Kidney (tissue), 14 donors: Measurements from ENCODE around the gene ACVR2B. TPM values are rescaled to one million over a fixed set of nuclear protein-coding genes. Genes with fewer than 3 reads are reported as not detected.

Experiments used
- DNase-seq, 5 donors: peaks; one replicate each; pipeline ENCODE4 v3.0.0-alpha.2; 2013 to 2020
- FAIRE-seq: peaks from 2 replicates; lab custom pipeline; 2012; peaks lifted over from hg19 to GRCh38; lab: Jason Lieb, UNC
- H3K27ac ChIP-seq, 2 donors: one replicate each; pipeline ENCODE4 v1.7.0; 2013; ENCODE audit warnings: low read depth in 2 of 2, low read length in 2 of 2, inconsistent platforms in 1 of 2
- H3K27me3 ChIP-seq: one replicate; pipeline ENCODE4 v1.7.1; 2013; ENCODE audit warnings: low read length, inconsistent platforms; ENCODE audit not compliant: control insufficient read depth, insufficient read depth
- H3K36me3 ChIP-seq, 3 donors: one replicate each; pipeline versions ENCODE4 v1.7.0 to v1.7.1; 2013; ENCODE audit warnings: low read length in 3 of 3, control low read depth in 1 of 3, inconsistent platforms in 1 of 3; ENCODE audit not compliant: insufficient read depth in 3 of 3, control insufficient read depth in 2 of 3
- H3K4me1 ChIP-seq, 3 donors: one replicate each; pipeline versions ENCODE4 v1.7.0 to v1.7.1; 2013; ENCODE audit warnings: low read length in 3 of 3, inconsistent platforms in 1 of 3, low read depth in 1 of 3; ENCODE audit not compliant: control insufficient read depth in 2 of 3, insufficient read depth in 2 of 3
- H3K4me3 ChIP-seq, 3 donors: one replicate each; pipeline versions ENCODE4 v1.7.0 to v1.8.1; 2013; ENCODE audit warnings: low read length in 3 of 3, control low read depth in 1 of 3, inconsistent platforms in 1 of 3
- H3K9ac ChIP-seq, 3 donors: one replicate each; pipeline versions ENCODE4 v1.7.0 to v1.7.1; 2013; ENCODE audit warnings: low read length in 3 of 3, control low read depth in 1 of 3, inconsistent platforms in 1 of 3
- H3K9me3 ChIP-seq, 3 donors: one replicate each; pipeline versions ENCODE4 v1.7.0 to v1.7.1; 2013; ENCODE audit warnings: low read length in 3 of 3, control low read depth in 1 of 3, inconsistent platforms in 1 of 3; ENCODE audit not compliant: control insufficient read depth in 2 of 3, insufficient read depth in 1 of 3
- intact Hi-C: fragments of 100-400 bp; cut with DNase I; formaldehyde crosslinking; loops from one replicate; pipeline ENCODE4 v1.11.1; 2022
- polyA plus RNA-seq: library from polyadenylated mRNA; stranded (reverse); fragments of 350-450 nt; fragmentation: Illumina TruSeq; extraction: RNeasy Lipid Tissue Mini Kit (QIAGEN cat#74804); gene quantifications from one replicate; pipeline ENCODE4 v1.2.3, GENCODE V29; 2014; ENCODE audit warnings: low read depth, low replicate concordance; ENCODE audit not compliant: insufficient read depth
- total RNA-seq: library from RNA; stranded (reverse); fragmentation: NEBNext Ultra II Directional; extraction: Animal tissue kit (Norgen Biotek cat#: 25700); gene quantifications from one replicate; pipeline ENCODE4 v1.2.1, GENCODE V29; 2021
- TF ChIP-seq, protein P1 (sequence below): IDR thresholded peaks from 3 replicates; pipeline ENCODE4 v1.5.1; 2012; ENCODE audit warnings: mild to moderate bottlenecking, moderate library complexity, borderline replicate concordance; ENCODE audit not compliant: insufficient read depth; ENCODE audit errors: extremely low read depth
- donor health status: control.
- donor health status: control.
- donor health status: control.
- donor health status: control.
- donor health status: control.
- donor health status: DM: yes; HTN: yes; CAD: no.
- donor health status: Normal renal cell carcinoma (clear cell type).

The ACVR2B gene
- total and polyA plus RNA-seq, 2 donors from 2014 or later = 1.2 to 11.2 TPM

DNA sequence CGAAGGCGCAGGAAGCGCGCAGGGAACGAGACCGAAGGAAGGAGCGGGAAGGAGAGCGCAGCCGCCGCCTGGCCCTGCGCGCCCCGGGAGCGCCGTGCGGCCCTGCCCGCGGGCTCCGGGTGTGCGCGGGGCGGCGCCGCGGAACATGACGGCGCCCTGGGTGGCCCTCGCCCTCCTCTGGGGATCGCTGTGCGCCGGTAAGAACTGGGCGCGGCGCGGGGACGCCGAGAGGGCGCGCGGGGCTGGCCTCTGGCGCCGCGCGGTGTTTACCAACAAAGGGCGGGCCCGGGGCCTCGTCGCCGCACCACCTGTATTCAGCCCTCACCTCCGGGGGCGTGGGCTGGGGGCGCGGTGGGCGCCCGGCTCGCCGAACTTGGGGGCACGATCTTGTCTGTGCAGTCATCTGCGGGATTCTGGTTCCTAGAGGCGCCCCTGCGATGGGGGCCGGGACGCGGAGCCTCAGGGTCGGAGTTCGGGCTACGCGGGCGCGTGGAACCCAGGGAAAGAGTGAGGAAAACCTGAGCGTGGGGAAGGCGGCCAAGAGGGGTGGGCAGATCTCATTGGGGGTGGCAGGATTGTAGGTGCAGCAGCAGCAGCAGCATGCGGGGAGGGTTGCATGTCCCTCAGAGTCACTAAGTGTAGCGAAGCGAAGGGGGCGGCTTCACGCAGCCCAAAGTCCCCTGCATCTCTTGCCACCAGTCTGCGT, 641 bp downstream of the ACVR2B start:
- peaks cover 3 to 37% (median 32%) of the 10 kb centered on the region in 3 donors for H3K4me1 ChIP-seq
- H3K27ac ChIP-seq = peak overlapping the region; percentile 75 to 85
- H3K27me3 ChIP-seq = no peaks in the 10 kb centered on the region
- H3K9ac ChIP-seq = peak overlapping the region; percentile 58 to 68 (median 64)
- peak in 4 of 5 donors; percentile 29 to 81 (median 68) for DNase-seq
- H3K4me3 ChIP-seq = peak overlapping the region; percentile 73 to 91 (median 73)
- TF ChIP-seq, protein P1, sequence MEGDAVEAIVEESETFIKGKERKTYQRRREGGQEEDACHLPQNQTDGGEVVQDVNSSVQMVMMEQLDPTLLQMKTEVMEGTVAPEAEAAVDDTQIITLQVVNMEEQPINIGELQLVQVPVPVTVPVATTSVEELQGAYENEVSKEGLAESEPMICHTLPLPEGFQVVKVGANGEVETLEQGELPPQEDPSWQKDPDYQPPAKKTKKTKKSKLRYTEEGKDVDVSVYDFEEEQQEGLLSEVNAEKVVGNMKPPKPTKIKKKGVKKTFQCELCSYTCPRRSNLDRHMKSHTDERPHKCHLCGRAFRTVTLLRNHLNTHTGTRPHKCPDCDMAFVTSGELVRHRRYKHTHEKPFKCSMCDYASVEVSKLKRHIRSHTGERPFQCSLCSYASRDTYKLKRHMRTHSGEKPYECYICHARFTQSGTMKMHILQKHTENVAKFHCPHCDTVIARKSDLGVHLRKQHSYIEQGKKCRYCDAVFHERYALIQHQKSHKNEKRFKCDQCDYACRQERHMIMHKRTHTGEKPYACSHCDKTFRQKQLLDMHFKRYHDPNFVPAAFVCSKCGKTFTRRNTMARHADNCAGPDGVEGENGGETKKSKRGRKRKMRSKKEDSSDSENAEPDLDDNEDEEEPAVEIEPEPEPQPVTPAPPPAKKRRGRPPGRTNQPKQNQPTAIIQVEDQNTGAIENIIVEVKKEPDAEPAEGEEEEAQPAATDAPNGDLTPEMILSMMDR = no peak
- intact Hi-C loops = no loop called here
- H3K9me3 ChIP-seq = no peaks in the 10 kb centered on the region
- no peaks in the 10 kb centered on the region for H3K36me3 ChIP-seq
- no peak for FAIRE-seq

DNA sequence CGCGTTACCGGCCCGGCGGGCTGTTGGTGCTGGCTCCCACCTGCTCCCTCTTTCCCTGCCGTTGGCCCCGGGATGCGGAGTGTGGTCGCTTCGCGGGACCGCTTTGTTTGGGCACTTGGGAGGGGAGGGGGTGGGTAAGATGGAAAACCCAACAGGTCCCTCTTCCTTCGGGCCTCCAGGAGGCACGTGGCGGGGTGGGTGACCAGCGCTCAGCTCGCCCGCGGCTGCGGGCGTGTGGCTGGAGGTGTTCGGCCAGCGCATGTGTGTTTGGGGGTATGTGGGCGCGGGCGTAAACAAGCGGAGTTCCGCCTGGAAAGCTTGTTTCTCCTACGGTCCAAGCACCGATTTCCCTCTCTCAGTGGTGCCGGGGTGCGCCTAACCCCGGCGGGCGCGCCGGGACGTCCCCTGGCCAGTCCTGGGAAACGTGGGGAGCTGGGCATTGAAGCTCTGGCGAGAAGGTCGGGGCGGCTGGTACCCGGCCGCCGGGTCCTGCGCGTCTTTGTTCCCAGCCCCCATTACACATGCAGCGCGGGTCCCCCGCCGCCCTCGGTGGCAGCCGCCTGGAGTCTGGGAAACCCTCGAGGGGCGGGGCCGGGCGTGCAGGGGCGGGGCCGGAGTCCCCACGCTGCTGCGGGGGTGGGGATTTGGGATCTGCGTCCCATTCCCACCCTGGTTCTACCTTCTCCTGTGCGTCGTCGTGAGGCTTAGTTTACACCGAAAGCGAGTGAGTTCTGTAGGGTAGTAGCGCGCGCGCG, 1.4 kb downstream of the ACVR2B start:
- FAIRE-seq (no peak), DNase-seq (peak; percentile 90 to 95 (median 93))
- intact Hi-C loops = no loop called here
- TF ChIP-seq, protein P1 = no peak
- Histone ChIP-seq H3K4me3 (peak overlapping the region; percentile 73 to 91 (median 84)), H3K9me3 (no peaks in the 10 kb centered on the region), H3K9ac (peak overlapping the region; percentile 58 to 68 (median 64)), H3K27me3 (no peaks in the 10 kb centered on the region), H3K36me3 (no peaks in the 10 kb centered on the region), H3K27ac (peak overlapping the region; percentile 75 to 85), H3K4me1 (peaks cover 3 to 44% (median 35%) of the 10 kb centered on the region in 3 donors)

DNA sequence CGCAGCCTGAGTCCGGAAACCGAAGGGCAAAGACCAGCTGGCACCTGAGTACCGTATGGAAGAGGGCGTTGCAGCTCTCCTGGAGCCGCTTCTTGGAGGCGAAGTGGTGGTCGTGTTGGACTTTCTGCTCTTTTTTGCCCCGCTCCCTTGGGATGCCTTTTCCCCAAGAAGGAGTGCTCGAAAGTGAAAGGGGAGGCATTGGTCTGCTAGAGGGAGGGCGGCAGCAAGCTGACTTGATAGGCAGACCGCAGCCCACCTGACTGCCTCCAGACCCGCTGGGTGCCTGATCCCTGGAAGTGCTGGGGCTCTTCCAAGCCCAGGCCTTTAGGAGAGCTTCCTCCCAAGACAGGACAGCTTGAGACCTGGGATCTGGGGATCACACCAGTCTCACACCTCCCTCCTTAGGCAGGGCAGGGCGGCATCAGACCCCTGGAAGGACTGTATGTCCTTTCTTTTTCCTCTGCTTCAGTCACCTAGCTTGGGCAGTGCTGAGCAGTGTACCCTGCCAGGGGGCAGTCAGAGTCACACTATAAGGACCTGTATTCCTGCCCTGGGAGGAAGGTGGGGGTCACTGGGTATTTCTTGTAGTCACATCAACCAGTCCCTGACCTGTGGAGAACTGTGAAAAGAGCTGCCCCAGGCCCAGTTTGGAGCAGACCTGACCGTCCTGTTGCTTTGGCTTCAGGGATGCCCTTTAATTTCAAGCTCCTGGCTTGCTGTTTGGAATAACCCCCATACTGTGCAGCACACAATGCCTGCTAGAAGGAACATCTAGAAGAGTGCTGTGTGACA, 2.1 kb downstream of the ACVR2B start:
- no peak for FAIRE-seq
- intact Hi-C loops = no loop called here
- peak in 1 of 5 donors; percentile 70 for DNase-seq
- Histone ChIP-seq H3K9me3 (no peaks in the 10 kb centered on the region), H3K4me3 (peak overlapping the region; percentile 73 to 91 (median 84)), H3K36me3 (no peaks in the 10 kb centered on the region), H3K27ac (peak overlapping the region; percentile 75 to 85), H3K4me1 (peaks cover 3 to 52% (median 41%) of the 10 kb centered on the region in 3 donors), H3K27me3 (no peaks in the 10 kb centered on the region), H3K9ac (peak overlapping the region; percentile 46 to 64 (median 59))
- TF ChIP-seq, protein P1 = no peak
